Thyroid gland (tissue), 4 donors: Measurements from ENCODE around the gene PRDM7.

Experiments
- POLR2A ChIP-seq, 2 donors: fragments of 450-650 bp; IDR thresholded peaks; one replicate each; pipeline ENCODE4 v1.6.1; 2017; ENCODE audit warnings: antibody characterized with exemption in 2 of 2, mild to moderate bottlenecking in 2 of 2, moderate library complexity in 1 of 2
- TF ChIP-seq, protein P1 (sequence below), 6 experiments: fragments of 200-600 bp in 3 of 6; fragments of 450-650 bp in 3 of 6; sonication (generic) in 3 of 6; IDR thresholded peaks; one replicate each; pipeline ENCODE4 v1.5.1; 2016 to 2019; ENCODE audit warnings: antibody characterized with exemption in 6 of 6, mild to moderate bottlenecking in 2 of 6, inconsistent platforms in 1 of 6, moderate library complexity in 1 of 6

DNA sequence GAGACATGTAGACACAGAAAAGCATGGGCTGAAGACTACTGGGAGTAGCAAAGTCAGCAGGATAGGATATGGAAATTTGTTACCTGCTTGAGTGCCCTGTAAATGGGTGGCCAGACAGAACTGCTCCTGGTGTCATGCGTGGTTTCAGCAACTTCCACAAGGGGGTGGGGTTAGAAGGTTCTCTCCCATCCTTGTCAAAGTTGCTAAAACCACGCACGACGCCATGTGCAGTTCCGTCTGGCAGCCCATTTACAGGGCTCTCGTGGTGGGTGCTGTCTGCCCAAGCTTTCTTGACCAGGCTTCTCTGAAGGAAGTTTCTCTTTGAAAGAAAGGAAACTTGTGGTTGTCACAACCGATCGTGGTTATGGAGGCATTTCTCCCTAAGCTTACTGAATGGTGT lies 51.0 kb downstream of the PRDM7 start:
- no peak for TF ChIP-seq POLR2A (IDR thresholded peaks at IDR 0.05)
- TF ChIP-seq, protein P1, sequence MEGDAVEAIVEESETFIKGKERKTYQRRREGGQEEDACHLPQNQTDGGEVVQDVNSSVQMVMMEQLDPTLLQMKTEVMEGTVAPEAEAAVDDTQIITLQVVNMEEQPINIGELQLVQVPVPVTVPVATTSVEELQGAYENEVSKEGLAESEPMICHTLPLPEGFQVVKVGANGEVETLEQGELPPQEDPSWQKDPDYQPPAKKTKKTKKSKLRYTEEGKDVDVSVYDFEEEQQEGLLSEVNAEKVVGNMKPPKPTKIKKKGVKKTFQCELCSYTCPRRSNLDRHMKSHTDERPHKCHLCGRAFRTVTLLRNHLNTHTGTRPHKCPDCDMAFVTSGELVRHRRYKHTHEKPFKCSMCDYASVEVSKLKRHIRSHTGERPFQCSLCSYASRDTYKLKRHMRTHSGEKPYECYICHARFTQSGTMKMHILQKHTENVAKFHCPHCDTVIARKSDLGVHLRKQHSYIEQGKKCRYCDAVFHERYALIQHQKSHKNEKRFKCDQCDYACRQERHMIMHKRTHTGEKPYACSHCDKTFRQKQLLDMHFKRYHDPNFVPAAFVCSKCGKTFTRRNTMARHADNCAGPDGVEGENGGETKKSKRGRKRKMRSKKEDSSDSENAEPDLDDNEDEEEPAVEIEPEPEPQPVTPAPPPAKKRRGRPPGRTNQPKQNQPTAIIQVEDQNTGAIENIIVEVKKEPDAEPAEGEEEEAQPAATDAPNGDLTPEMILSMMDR (IDR thresholded peaks at IDR 0.05), result no peak
